Measurements from ENCODE around the gene AOC2.
"Not testable (repeated sequence)": the region's sequence is repeated elsewhere in the genome, so short reads cannot be mapped to it uniquely, and the experiment has no call there.

The AOC2 gene

GRCh38 chr17:42832213-42832933, 12.0 kb upstream of the AOC2 start:
- DNase-seq, result no peak

- peak; percentile 79 for DNase-seq
Measured at GRCh38 chr17:42832934-42833766, 11.2 kb upstream of the AOC2 start, which contains the start of gene PSME3. Gene PSME3 (plus strand): TSS chr17:42833397. CDS start chr17:42833632, 235 bp downstream.

- DNase-seq, result no peak
Measured at GRCh38 chr17:42833767-42834422, 10.5 kb upstream of the AOC2 start.

DNA sequence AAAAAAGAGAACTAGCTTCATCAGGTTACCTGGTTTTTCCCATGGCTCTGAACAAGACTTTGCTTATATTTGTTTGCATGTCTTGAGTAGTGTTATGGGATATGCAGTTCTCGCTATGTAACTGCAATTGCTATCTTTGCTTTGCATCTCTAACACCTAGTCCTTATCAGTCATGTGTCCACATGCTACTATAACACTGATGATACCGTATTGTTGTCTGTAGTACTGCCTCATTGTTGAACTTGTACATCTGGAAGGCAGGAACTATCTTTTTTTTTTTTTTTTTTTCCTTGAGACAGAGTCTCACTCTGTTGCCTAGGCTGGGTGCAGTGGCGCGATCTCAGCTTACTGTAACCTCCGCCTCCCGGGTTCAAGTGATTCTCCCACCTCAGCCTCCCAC, 8.6 kb upstream of the AOC2 start:
- DNase-seq, result peak; percentile 34

DNA sequence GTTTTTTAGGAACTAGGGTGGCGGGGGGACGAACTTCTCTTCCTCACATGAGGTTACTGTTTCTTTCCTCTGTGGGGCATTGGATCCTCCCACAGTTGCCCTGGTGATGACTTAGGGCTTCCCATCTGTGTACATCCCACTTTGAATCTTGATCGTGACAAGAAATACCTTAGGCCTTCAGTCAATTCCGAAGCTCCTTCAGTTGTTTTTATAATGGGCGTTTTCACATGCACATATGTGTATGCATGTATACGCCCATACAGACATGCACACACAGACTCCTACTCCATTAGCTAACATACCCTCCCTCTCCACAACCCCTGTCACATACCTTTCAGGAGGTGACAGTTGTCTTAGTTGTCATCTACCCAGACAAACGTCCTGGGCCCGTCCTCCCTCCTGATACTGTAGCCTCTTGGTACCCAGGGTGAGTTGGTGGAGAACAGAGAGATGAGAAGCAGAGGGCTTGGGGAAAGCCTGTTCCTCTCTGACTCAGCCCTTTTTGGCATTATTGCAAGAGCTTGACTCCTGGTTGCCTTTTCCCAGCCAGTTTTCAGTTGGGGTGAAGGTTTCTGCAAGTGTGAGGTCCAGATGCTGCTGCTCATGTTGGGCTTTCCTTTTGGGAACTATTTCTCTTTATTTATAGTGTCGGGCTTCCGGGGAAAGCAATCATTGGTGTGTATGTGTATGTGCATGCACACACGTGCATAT, 2.2 kb upstream of the AOC2 start:
- no peak for DNase-seq

DNA sequence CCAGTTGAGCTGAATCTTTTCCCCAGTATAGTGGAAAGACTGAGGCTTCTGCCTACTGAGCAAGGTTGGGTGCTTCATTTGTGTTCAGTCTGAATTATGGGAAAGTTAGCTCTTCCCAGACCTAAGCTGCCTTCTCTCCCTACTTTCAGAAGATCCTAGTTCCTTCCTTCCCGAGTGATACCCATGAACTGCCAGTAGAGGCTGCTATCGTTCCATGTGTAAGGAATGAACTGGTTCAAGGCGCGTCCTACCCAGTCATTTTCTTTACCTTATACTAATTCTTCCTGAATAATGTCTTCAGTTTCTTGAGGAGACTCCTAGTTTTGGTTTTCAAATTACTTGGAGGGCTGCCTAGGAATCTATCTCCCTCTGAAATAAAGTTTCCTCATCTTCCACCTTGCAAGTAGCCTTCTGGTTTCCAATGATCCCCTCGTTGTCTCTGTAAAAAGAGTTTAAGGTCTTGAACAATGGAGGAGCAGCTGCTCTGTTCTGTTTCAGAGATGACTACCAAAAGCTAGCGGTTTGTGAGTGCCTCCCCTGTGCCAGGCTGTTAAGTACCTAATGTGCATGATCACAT, 934 bp upstream of the AOC2 start:
- DNase-seq, result peak; percentile 21

- no peak for DNase-seq
Measured at GRCh38 chr17:42844761-42845555, 578 bp downstream of the AOC2 start.

DNA sequence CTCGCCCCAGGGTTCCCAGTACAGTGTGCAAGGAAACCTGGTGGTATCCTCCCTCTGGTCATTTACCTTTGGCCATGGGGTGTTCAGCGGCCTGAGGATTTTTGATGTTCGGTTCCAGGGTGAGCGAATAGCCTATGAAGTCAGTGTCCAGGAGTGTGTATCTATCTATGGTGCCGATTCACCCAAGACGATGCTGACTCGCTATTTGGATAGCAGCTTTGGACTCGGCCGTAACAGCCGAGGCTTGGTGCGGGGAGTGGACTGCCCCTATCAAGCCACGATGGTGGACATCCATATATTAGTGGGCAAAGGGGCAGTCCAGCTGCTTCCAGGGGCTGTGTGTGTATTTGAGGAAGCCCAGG, 1.2 kb downstream of the AOC2 start:
- no peak for DNase-seq

GRCh38 chr17:42845918-42846593, 1.7 kb downstream of the AOC2 start:
- DNase-seq, result peak; percentile 56

DNA sequence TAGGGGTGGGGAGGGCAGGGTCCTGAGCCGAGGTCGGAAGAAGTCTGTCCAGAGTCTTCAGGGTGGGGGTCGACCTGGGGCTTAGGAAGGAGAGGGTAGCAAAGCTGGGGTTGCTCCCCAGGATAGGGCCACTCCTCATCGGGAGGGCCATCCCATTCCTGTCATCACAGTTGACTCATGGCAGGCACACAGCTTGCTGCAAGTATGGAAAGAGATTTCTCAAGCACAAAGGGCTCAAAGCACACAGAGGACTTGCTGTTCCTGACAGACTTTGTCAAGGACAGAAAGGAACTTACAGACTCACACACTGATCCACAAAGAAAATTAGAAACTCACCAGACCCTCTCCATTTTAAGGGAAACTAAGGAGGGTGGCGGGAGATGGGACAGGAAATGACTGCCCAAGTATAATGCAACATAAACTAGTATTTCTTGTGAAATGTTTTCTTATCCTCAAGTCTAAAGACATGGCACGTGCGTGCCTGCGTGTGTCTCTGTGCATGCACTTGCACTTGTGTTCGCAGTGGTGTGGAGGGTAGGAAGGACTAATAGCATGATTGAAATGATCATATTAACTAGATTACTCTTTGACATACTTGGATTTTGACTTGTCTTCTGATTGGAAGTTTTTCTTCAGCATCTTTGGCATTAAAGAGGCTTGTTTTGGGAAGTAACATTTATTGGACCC, 2.4 kb downstream of the AOC2 start:
- DNase-seq, result peak; percentile 26

DNA sequence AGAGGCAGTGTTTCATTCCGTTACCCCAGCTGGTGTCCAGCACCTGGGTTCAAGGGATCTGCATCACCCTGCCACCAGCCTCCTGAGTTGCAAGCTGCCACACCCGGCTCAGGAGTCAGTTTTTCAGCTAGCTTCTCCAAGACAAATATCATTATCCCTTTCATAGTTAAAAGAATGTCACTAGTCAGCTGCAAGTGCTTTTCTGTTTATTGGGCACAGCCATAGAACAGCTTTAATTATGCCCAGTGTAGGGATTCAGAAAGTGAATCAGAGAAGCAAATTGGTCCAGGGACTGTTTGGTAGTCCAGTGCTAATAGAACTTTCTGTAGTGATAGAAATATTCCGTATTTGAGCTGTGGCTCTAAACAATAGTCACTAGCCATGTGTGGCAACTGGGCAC, 3.7 kb downstream of the AOC2 start:
- no peak for DNase-seq

- no peak for DNase-seq
Measured at GRCh38 chr17:42849031-42849430, 4.7 kb downstream of the AOC2 start.

DNA sequence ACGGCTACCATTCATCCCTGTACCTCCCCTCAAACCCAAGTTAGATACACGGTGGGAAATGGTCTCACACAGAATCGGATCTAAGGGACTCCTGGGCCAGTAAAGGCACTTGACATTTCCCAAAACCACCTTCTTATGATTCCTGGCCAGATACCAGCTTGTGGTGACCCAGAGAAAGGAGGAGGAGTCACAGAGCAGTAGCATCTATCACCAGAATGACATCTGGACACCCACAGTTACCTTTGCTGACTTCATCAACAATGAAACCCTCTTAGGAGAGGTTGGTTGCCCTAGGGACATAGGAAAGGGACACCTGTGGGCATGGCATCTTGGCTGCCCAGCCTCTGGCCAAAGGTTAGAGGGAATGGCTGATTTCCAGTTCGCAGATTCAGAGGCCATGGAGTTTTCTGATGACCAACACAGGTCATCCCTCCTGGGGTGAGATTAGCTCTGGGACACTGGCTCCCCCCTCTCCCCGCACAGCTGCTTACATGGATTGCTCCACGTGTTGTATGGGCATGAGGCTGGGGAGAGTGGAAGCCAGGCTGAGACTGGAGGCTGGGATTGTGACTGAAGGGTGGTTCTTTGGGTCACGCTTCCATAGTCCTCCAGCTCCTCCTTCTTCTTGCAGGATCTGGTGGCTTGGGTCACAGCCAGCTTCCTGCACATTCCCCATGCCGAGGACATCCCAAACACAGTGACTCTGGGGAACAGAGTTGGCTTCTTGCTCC, 5.2 kb downstream of the AOC2 start:
- no peak for DNase-seq

DNA sequence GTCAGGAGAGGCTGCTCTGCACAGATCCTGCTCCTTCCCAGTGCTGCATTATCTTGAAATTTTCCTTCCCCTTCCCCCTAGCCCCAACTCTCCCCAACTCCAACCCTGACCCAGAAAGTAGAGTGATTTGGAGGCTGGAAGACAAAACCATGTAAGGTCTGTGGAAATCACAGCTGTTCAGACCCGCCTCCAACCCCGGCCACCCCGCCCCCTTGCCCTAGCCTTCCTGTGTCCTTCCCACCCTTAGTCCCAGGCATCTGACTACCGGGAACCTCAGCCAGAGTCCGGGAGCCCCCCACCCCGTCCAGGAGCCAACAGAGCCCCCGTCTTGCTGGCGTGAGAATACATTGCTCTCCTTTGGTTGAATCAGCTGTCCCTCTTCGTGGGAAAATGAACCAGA, 6.6 kb downstream of the AOC2 start, which contains the start of gene AOC3:
Gene AOC3 (plus strand): TSS at position 246 of the 400 bp plus-strand sequence. CDS start 145 bp downstream, at position 391.
- no peak for DNase-seq

DNA sequence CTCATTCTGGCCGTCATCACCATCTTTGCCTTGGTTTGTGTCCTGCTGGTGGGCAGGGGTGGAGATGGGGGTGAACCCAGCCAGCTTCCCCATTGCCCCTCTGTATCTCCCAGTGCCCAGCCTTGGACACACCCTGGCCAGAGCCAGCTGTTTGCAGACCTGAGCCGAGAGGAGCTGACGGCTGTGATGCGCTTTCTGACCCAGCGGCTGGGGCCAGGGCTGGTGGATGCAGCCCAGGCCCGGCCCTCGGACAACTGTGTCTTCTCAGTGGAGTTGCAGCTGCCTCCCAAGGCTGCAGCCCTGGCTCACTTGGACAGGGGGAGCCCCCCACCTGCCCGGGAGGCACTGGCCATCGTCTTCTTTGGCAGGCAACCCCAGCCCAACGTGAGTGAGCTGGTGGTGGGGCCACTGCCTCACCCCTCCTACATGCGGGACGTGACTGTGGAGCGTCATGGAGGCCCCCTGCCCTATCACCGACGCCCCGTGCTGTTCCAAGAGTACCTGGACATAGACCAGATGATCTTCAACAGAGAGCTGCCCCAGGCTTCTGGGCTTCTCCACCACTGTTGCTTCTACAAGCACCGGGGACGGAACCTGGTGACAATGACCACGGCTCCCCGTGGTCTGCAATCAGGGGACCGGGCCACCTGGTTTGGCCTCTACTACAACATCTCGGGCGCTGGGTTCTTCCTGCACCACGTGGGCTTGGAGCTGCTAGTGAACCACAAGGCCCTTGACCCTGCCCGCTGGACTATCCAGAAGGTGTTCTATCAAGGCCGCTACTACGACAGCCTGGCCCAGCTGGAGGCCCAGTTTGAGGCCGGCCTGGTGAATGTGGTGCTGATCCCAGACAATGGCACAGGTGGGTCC, 7.2 kb downstream of the AOC2 start:
- DNase-seq, result not testable (repeated sequence)

- DNase-seq, result no peak
Measured at GRCh38 chr17:42852351-42852750, 8.0 kb downstream of the AOC2 start.

GRCh38 chr17:42853004-42853403, 8.6 kb downstream of the AOC2 start:
- peak; percentile 17 for DNase-seq

GRCh38 chr17:42853597-42853967, 9.2 kb downstream of the AOC2 start:
- no peak for DNase-seq

Data from MV-4-11 (cell line).